ENCODE results near the gene PLCE1. TPM values are rescaled to one million over a fixed set of nuclear protein-coding genes. Genes with fewer than 3 reads are reported as not detected.
"Not testable (repeated sequence)": the region's sequence is repeated elsewhere in the genome, so short reads cannot be mapped to it uniquely, and the experiment has no call there.

Gene PLCE1
- 1.5 and 3.9 TPM in 2 replicates for total RNA-seq (2014; rRNA removed; shearing (Covaris generic); ENCODE audit: low replicate concordance)

- DNase-seq = peak; percentile 70
- Histone ChIP-seq H3K4me3 (peak within 1 kb of the TSS; percentile 66), H3K27me3 (no peaks in the 10 kb centered on the region), H3K36me3 (no peaks in the 10 kb centered on the region), H3K9me3 (no peaks in the 10 kb centered on the region)
These were observed at the start of gene PLCE1 for GRCh38 chr10:93993782-93994437. TSS of gene PLCE1 (plus strand) at chr10:93993931. CDS start at chr10:94031047, 37,116 bp downstream.

DNA sequence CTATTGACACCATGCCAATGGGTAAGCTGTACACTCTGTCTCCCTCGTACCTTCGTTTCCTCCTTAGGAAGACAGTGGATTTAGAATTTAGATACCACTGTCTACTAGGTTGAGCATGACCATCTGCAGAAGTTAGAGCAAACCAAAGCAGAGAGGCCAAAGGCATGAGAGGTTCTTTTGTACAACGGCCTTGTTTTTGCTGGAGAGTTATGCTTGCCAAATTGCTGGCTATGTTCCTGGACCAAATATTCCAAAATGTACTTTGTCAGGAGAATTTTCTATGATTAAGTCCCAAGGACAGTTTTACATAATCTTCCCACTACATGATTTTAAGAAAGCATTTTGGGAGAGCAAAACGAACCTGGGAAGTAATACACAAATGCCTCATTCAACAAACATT, 47.9 kb upstream of the PLCE1 start:
- H3K27me3 ChIP-seq = no peaks in the 10 kb centered on the region
- no peak overlapping the region for H3K4me3 ChIP-seq
- no peaks in the 10 kb centered on the region for H3K36me3 ChIP-seq
- DNase-seq = no peak
- H3K9me3 ChIP-seq = no peaks in the 10 kb centered on the region

DNA sequence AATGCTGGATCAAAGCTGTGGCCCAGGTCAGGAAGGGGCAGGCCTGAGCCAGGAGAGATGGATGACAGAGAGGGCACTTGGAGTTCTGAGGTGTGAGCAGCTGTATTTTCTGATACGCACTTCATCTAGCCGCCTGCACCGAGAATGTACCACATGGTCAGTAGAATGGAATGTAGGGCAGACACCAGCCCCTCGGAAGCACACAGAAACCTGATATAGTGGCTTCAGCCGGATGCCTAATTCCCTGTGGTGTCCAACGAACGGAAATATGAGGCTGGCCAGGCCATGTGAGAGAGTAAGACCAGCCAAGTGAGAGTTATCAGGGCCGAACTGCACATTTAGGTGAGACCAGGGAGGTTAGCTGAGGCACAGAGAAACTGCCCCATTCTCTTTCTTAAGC, 46.7 kb upstream of the PLCE1 start:
- no peaks in the 10 kb centered on the region for H3K36me3 ChIP-seq
- no peak for DNase-seq
- no peaks in the 10 kb centered on the region for H3K9me3 ChIP-seq
- no peaks in the 10 kb centered on the region for H3K27me3 ChIP-seq
- no peak overlapping the region for H3K4me3 ChIP-seq

GRCh38 chr10:93947524-93947923, 46.2 kb upstream of the PLCE1 start:
- Histone ChIP-seq H3K27me3 (no peaks in the 10 kb centered on the region), H3K9me3 (no peaks in the 10 kb centered on the region), H3K36me3 (no peaks in the 10 kb centered on the region), H3K4me3 (no peak overlapping the region)
- DNase-seq = no peak

- no peaks in the 10 kb centered on the region for H3K27me3 ChIP-seq
These were observed 41.8 kb upstream of the PLCE1 start for GRCh38 chr10:93951905-93952304.

GRCh38 chr10:93954299-93954698, 39.4 kb upstream of the PLCE1 start:
- H3K9me3 ChIP-seq = peaks cover 3% of the 10 kb centered on the region; the same call in 1 of the 2 replicates
- H3K4me3 ChIP-seq = no peak overlapping the region
- no peak for DNase-seq
- H3K27me3 ChIP-seq = no peaks in the 10 kb centered on the region
- no peaks in the 10 kb centered on the region for H3K36me3 ChIP-seq

More at GRCh38 chr10:93951905-93952304, 41.8 kb upstream of the PLCE1 start:
- H3K36me3 ChIP-seq = no peaks in the 10 kb centered on the region
- no peak overlapping the region for H3K4me3 ChIP-seq
- no peak for DNase-seq
- H3K9me3 ChIP-seq = peaks cover 3% of the 10 kb centered on the region; the same call in 1 of the 2 replicates

GRCh38 chr10:93954726-93955363, 38.9 kb upstream of the PLCE1 start:
- no peak overlapping the region for H3K4me3 ChIP-seq
- H3K9me3 ChIP-seq = peaks cover 3% of the 10 kb centered on the region; the same call in 1 of the 2 replicates
- no peaks in the 10 kb centered on the region for H3K27me3 ChIP-seq
- H3K36me3 ChIP-seq = no peaks in the 10 kb centered on the region
- peak; percentile 67 for DNase-seq

GRCh38 chr10:93958834-93959233, 34.9 kb upstream of the PLCE1 start:
- peaks cover 3% of the 10 kb centered on the region; the same call in 1 of the 2 replicates for H3K9me3 ChIP-seq
- no peaks in the 10 kb centered on the region for H3K27me3 ChIP-seq
- H3K36me3 ChIP-seq = no peaks in the 10 kb centered on the region
- DNase-seq = peak; percentile 11
- no peak overlapping the region for H3K4me3 ChIP-seq

DNA sequence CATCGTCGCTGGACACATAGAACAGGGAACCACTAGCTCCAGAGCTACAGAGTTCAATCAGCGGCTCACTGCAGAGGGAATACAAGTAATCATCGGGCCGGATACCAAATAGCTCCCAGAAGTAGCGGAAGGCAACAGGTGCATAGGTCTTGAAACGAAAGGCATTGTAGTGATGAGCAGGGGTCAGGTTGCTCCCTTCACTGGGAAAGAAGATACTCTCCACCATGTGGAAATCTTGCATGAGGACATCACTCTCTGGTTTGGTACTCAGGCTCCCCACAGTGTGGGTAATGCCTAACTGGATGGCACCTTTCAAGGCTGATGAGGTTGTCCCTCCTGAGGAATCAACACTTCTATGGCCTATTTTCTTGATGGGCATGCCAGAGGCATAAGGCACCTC, 32.7 kb upstream of the PLCE1 start:
- not testable (repeated sequence) for H3K36me3 ChIP-seq, H3K9me3 ChIP-seq, DNase-seq, H3K4me3 ChIP-seq, H3K27me3 ChIP-seq

DNA sequence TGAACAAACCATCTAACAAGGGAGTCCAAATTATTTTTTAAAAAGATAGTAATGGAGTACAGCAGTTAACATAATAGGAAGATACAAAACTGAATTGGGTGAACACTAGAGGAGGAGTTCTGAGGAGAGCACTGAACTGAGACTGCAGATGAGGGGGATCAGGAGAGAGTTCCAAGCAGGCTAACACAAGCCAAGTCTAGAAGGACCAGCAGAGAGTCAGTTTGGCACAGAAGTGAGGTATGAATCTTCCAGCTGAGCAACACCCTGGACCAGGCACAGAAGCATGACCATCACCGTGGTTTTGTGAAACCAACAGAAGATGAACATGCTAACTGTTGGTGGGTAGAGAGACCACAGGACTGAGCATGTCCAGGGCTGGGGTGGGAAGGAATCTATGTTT, 30.8 kb upstream of the PLCE1 start:
- no peaks in the 10 kb centered on the region for H3K27me3 ChIP-seq
- no peak for DNase-seq
- no peaks in the 10 kb centered on the region for H3K36me3 ChIP-seq
- H3K4me3 ChIP-seq = no peak overlapping the region
- H3K9me3 ChIP-seq = no peaks in the 10 kb centered on the region

- Histone ChIP-seq H3K36me3 (no peaks in the 10 kb centered on the region), H3K9me3 (no peaks in the 10 kb centered on the region), H3K27me3 (no peaks in the 10 kb centered on the region), H3K4me3 (no peak overlapping the region)
- no peak for DNase-seq
These were observed 30.3 kb upstream of the PLCE1 start for GRCh38 chr10:93963434-93963833.

GRCh38 chr10:93965911-93966310, 27.8 kb upstream of the PLCE1 start:
- DNase-seq = no peak
- Histone ChIP-seq H3K4me3 (no peak overlapping the region), H3K36me3 (no peaks in the 10 kb centered on the region), H3K9me3 (no peaks in the 10 kb centered on the region), H3K27me3 (no peaks in the 10 kb centered on the region)

- Histone ChIP-seq H3K4me3 (no peak overlapping the region), H3K36me3 (no peaks in the 10 kb centered on the region), H3K27me3 (no peaks in the 10 kb centered on the region), H3K9me3 (no peaks in the 10 kb centered on the region)
- DNase-seq = no peak
These were observed 26.0 kb upstream of the PLCE1 start for GRCh38 chr10:93967756-93968155.

- Histone ChIP-seq H3K9me3 (no peaks in the 10 kb centered on the region), H3K27me3 (no peaks in the 10 kb centered on the region), H3K4me3 (no peak overlapping the region), H3K36me3 (no peaks in the 10 kb centered on the region)
- DNase-seq = no peak
These were observed 25.2 kb upstream of the PLCE1 start for GRCh38 chr10:93968540-93968945.

DNA sequence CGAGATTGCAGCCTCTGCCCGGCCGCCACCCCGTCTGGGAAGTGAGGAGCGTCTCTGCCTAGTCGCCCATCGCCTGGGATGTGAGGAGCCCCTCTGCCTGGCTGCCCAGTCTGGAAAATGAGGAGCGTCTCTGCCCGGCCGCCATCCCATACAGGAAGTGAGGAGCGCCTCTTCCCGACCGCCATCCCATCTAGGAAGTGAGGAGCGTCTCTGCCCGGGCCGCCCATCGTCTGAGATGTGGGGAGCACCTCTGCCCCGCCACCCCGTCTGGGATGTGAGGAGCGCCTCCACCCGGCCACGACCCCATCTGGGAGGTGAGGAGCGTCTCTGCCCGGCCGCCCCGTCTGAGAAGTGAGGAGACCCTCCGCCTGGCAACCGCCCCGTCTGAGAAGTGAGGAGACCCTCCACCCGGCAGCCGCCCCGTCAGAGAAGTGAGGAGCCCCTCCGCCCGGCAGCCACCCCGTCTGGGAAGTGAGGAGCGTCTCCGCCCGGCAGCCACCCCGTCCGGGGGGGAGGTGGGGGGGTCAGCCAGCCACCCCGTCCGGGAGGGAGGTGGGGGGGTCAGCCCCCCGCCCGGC, 23.2 kb upstream of the PLCE1 start:
- not testable (repeated sequence) for H3K27me3 ChIP-seq, H3K4me3 ChIP-seq, DNase-seq, H3K9me3 ChIP-seq, H3K36me3 ChIP-seq

GRCh38 chr10:93973748-93974445, 19.8 kb upstream of the PLCE1 start:
- DNase-seq = no peak
- H3K9me3 ChIP-seq = no peaks in the 10 kb centered on the region
- no peaks in the 10 kb centered on the region for H3K36me3 ChIP-seq
- H3K4me3 ChIP-seq = no peak overlapping the region
- H3K27me3 ChIP-seq = no peaks in the 10 kb centered on the region

DNA sequence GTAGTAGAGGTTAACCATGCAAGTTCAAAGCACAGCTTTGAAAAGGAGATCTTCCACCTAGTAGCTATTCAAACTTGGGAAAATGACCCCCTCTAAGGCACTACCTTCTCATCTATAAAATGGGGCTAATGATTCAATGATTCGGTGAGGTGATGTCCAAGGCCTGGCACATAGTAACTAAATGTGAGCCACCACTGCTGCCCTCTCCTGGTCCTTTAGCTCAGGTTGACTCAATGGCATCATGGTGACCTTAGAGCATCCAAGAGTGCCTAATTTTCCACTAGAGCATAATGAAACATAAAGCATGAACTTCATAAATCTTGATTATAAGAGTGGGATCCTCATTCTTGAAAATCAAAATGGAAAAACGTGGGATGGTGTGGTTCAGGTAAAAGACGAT, 16.3 kb upstream of the PLCE1 start:
- Histone ChIP-seq H3K4me3 (no peak overlapping the region), H3K36me3 (no peaks in the 10 kb centered on the region), H3K9me3 (no peaks in the 10 kb centered on the region), H3K27me3 (no peaks in the 10 kb centered on the region)
- no peak for DNase-seq

All from MG63 (cell line).